Mesenteric fat pad (tissue), 1 donor: ENCODE measurements around the gene RPL37. TPM values are rescaled to one million over a fixed set of nuclear protein-coding genes. Genes with fewer than 3 reads are reported as not detected.

Source experiments
- total RNA-seq: library from RNA; stranded (reverse); fragmentation: NEBNext Ultra II Directional; extraction: Animal tissue kit (Norgen Biotek cat#: 25700); gene quantifications from one replicate; pipeline ENCODE4 v1.2.1, GENCODE V29; 2021
- donor health status: DM: yes; HTN: yes; CAD: no.

The RPL37 gene
- total RNA-seq, 1 donor from 2014 or later = 961 TPM

Other genes with a start within 250 kb of the RPL37 start
- gene PTGER4, start 155.3 kb downstream of the RPL37 start, total RNA-seq = 14.8 TPM
- 7.9 TPM for gene TTC33, start 79.3 kb downstream of the RPL37 start, total RNA-seq
- 83.9 TPM for gene PRKAA1, start 36.8 kb downstream of the RPL37 start, total RNA-seq
- gene CARD6, start 6.1 kb upstream of the RPL37 start, total RNA-seq = 19.5 TPM
- 326 TPM for gene C7, start 74.3 kb upstream of the RPL37 start, total RNA-seq
- not detected for gene MROH2B, start 236.1 kb upstream of the RPL37 start, total RNA-seq